A549 treated with Hydrocortisone at 1 μM for 4 hours (cell line): ENCODE measurements around the gene PHAX. TPM values are rescaled to one million over a fixed set of nuclear protein-coding genes. Genes with fewer than 3 reads are reported as not detected.

Experiments used
- total RNA-seq: library from RNA; stranded (reverse); fragments of 200-300 nt; extraction: Qiagen RNA extraction; gene quantifications from 5 replicates; pipeline ENCODE4 v1.2.3, GENCODE V29; 2022

The PHAX gene, protein sequence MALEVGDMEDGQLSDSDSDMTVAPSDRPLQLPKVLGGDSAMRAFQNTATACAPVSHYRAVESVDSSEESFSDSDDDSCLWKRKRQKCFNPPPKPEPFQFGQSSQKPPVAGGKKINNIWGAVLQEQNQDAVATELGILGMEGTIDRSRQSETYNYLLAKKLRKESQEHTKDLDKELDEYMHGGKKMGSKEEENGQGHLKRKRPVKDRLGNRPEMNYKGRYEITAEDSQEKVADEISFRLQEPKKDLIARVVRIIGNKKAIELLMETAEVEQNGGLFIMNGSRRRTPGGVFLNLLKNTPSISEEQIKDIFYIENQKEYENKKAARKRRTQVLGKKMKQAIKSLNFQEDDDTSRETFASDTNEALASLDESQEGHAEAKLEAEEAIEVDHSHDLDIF
- total RNA-seq = 45.8 to 70.0 TPM (median 46.9 TPM) in 5 replicates

DNA sequence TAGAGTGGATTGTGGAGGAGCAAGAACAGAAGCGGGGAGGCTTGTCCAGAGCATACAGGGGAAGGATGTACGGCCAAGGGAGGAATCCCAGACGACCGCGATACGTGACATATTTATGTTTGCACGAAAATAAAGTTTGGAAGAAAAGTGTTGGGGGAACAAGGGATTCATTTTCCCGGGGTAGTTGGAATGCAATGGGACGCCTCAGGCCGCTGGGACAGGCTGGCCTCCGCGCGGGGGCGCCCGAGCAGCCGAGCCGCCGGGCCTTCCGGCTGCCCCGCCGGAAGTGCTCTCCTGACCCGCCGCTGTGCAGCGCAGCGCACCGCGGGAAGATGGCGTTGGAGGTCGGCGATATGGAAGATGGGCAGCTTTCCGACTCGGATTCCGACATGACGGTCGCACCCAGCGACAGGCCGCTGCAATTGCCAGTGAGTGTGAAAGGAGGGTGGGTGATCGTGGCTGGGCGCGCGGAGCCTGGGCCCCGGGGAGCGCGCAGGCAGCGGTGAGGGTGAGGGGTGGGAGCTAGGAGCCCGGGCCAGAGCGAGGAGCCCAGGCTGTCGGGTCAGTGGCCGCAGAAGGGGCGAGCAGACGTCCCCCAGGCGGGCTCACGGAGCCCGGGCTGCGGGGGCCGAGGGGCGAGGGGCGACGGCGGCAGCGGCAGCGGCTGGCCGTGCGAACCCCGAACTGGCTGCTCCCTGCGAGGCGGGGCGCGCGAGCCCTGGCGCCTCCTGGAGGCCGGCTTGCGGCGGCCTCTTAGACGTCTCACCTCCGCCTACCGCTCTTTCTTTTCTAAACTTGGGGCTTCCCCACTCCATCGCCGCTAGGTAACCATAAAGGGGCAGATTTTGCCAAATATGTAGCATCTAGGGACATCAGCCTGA, at the start of gene PHAX:
PHAX (plus strand) TSS at position 317 of the 881 bp plus-strand sequence; CDS start at position 333, 16 bp downstream.

DNA sequence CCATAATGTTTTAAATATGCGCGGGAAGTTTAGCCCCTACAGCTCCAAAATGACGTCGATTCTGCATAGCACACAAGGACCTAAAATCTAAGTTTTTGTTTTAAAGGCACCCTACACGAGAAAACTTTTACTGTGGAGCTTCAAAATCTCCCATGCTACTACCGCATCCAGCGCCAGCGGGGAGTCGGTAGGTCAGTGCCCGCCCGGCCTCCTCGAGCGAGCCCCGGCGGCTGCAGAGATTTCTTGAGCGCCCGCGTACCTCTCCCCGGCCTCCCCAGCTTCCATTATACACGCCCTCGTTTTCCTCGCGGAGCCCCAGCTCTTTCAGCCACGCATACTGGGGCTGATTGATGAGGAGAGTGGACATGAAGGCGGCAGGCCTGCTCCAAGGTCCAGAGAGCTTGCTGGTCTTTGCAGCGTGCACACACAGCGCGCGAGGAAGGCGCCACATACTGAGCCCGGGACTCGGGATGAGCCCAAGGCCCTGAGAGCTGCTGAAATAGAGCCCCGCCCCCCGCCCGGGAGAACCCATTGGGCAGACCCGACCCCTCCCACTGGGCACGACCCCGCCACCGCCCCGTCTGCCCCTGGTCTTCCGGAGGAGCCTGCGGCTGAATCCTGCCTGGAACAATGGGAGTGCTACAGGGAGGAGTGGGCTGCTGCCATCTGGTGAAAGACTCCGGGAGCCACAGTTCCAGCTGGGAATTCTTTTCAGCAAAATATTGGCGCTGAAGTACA, 5.8 kb upstream of the PHAX start, which contains the start of gene ALDH7A1:
ALDH7A1 (minus strand) TSS at position 472 of the 738 bp plus-strand sequence; CDS start at position 451, 21 bp downstream.

Other genes with a start within 250 kb of the PHAX start
- 0.80 to 1.7 TPM (median 1.1 TPM) in 5 replicates for gene GRAMD2B, start 177.5 kb upstream of the PHAX start, total RNA-seq
- 70.1 to 76.7 TPM (median 72.0 TPM) in 5 replicates for gene ALDH7A1, start 5.7 kb upstream of the PHAX start, total RNA-seq
- gene LMNB1, start 176.2 kb downstream of the PHAX start, total RNA-seq = 53.1 to 84.0 TPM (median 58.2 TPM) in 5 replicates